ENCODE measurements around the gene CACNA1H. TPM values are rescaled to one million over a fixed set of nuclear protein-coding genes. Genes with fewer than 3 reads are reported as not detected.

Gene CACNA1H
- total and polyA plus RNA-seq, 9 of the 15 experiments (the other 6 are each of a cell fraction or from before 2014, with no cell fraction given): 0.10 to 0.18 TPM; not detected in 7

- WGBS (ENCODE audit: insufficient coverage, low coverage, missing lambda C conversion rate): 65% methylated on average over 27 of the region's 38 CpGs
- POLR2A ChIA-PET: interaction anchor here (1.4 kb wide), 1 partner anchor 91 kb away, joined by 3 read pairs; no protein-coding TSS in a partner anchor
- no peak for FAIRE-seq
These were observed 47.2 kb downstream of the CACNA1H start for GRCh38 chr16:1200014-1200627.

More at GRCh38 chr16:1200014-1200627, 47.2 kb downstream of the CACNA1H start:
- Histone ChIP-seq H3K9me3 (replicated peaks; ENCODE audit: control insufficient read depth, insufficient read depth, low read depth, low read length) (no peaks in the 10 kb centered on the region), H3K79me2 (ENCODE audit: control insufficient read depth, insufficient read depth, low read length) (no peaks in the 10 kb centered on the region), H3K36me3 (ENCODE audit: control insufficient read depth, insufficient read depth, low read length) (no peaks in the 10 kb centered on the region), H3K27me3 (ENCODE audit: control insufficient read depth in 2 of 2, insufficient read depth in 2 of 2, low read length in 2 of 2) (peaks cover 11 to 43% of the 10 kb centered on the region in 2 experiments; a peak in 4 of 5 replicates), H3K4me3 (no peak overlapping the region), H3K9me1 (ENCODE audit: control insufficient read depth, insufficient read depth, low read length) (no peaks in the 10 kb centered on the region), H2AFZ (ENCODE audit: low read depth, low read length) (no peak overlapping the region), H4K20me1 (replicated peaks; ENCODE audit: control insufficient read depth, insufficient read depth, low read length) (no peaks in the 10 kb centered on the region; the same call in 1 of the 2 replicates), H3K4me1 (replicated peaks in 1 of 2; ENCODE audit: control insufficient read depth in 2 of 2, insufficient read depth in 2 of 2, low read length in 2 of 2) (peaks cover 0 to 48% of the 10 kb centered on the region in 2 experiments; a peak in 2 of 5 replicates), H3K27ac (ENCODE audit: extremely low read depth, low read depth, low read length) (no peak overlapping the region), H3K9ac (ENCODE audit: insufficient read depth in 1 of 2, low read depth in 2 of 2, low read length in 2 of 2) (no peak overlapping the region), H3K4me2 (ENCODE audit: insufficient read depth, low read length) (no peak overlapping the region)
- intact Hi-C loops (cut with micrococcal nuclease) (no loop called here), in situ Hi-C loops (cut with MboI) (no loop called here)
- TF ChIP-seq BCOR (IDR thresholded peaks at IDR 0.05) (no peak), TCF3 (CRISPR knock-in tag; IDR thresholded peaks at IDR 0.05) (no peak), KHSRP (IDR thresholded peaks at IDR 0.05) (no peak), GMEB1 (CRISPR knock-in tag; IDR thresholded peaks at IDR 0.05) (no peak), ZFPM2 (CRISPR knock-in tag; IDR thresholded peaks at IDR 0.05) (no peak)
- TF ChIP-seq, protein P1, sequence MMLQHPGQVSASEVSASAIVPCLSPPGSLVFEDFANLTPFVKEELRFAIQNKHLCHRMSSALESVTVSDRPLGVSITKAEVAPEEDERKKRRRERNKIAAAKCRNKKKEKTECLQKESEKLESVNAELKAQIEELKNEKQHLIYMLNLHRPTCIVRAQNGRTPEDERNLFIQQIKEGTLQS (IDR thresholded peaks at IDR 0.05): no peak
- TF ChIP-seq, protein P1 (CRISPR knock-in tag; conservative IDR thresholded peaks at IDR 0.05): no peak
- TF ChIP-seq, protein P2, sequence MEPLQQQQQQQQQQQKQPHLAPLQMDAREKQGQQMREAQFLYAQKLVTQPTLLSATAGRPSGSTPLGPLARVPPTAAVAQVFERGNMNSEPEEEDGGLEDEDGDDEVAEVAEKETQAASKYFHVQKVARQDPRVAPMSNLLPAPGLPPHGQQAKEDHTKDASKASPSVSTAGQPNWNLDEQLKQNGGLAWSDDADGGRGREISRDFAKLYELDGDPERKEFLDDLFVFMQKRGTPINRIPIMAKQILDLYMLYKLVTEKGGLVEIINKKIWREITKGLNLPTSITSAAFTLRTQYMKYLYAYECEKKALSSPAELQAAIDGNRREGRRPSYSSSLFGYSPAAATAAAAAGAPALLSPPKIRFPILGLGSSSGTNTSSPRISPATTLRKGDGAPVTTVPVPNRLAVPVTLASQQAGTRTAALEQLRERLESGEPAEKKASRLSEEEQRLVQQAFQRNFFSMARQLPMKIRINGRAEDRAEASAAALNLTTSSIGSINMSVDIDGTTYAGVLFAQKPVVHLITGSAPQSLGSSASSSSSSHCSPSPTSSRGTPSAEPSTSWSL (CRISPR knock-in tag; IDR thresholded peaks at IDR 0.05; ENCODE audit: borderline replicate concordance): no peak
- DNase-seq (ENCODE audit: extremely low read depth in 1 of 4, low spot score in 3 of 4) (no peak), ATAC-seq (no peak)
- BruUV-seq (replicated peaks): no TSS peak
- CTCF ChIA-PET (ENCODE audit: low intra/inter-chr PET ratio): no interaction called here

All from K562 (cell line).